Gastrocnemius medialis (tissue), 4 donors: ENCODE data around the gene PTPRN2.

ENCODE experiments used
- POLR2A ChIP-seq, 2 donors: fragments of 450-650 bp; IDR thresholded peaks; one replicate each; pipeline ENCODE4 v1.6.1; 2017; ENCODE audit warnings: antibody characterized with exemption in 2 of 2, mild to moderate bottlenecking in 2 of 2, moderate library complexity in 2 of 2
- TF ChIP-seq, protein P1 (sequence below), 5 experiments: fragments of 450-650 bp in 3 of 5; fragments of 200-600 bp in 2 of 5; sonication (generic) in 2 of 5; IDR thresholded peaks in 4 of 5; conservative IDR thresholded peaks in 1 of 5; 1 replicate in 4 of 5; 2 replicates in 1 of 5; pipeline ENCODE4 v1.5.1; 2016 to 2019; ENCODE audit warnings: antibody characterized with exemption in 5 of 5, mild to moderate bottlenecking in 3 of 5, moderate library complexity in 3 of 5

DNA sequence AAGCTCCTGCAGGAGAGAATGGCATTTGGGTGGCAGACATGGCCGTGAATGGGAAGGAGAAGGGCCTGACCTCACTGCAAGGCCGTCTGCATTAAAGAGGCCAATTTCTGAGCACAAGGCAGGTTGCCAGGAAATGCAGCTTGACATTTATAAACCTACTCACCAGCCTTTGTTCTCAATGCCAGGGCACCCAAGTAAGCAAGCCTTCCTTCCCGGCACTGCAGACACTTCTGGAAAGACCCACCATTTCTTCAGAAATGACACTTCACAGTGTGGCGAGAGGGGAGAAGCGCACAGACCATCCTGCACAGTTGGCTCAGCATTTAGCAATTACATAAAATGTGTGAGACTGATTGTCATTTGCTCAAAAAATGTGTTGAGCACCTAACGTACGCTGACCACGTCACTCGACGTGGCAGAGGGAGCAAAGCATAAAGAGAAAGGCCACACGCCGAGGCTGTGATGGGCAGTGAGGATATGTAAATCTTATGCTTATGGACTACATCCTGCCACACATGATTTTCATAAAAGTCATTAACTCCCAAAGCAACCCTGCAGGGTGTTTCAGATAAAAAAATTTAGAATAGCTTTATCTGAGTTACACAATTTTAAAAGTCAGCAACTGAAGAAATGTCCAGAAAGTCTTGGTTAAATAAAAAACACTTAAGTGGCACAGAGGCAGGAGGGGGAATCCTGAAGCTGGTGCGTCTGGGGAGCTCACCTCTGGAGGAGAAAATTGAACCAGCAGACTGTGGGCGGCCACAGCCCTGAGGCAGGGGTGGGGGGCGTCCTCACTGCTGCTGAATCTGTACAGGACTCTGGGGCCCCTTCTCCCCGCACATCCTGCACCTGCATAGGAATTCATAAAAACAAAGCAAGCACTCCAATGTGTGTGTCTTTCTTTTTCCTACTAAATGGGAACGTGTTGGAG, 543.8 kb downstream of the PTPRN2 start:
- TF ChIP-seq, protein P1, sequence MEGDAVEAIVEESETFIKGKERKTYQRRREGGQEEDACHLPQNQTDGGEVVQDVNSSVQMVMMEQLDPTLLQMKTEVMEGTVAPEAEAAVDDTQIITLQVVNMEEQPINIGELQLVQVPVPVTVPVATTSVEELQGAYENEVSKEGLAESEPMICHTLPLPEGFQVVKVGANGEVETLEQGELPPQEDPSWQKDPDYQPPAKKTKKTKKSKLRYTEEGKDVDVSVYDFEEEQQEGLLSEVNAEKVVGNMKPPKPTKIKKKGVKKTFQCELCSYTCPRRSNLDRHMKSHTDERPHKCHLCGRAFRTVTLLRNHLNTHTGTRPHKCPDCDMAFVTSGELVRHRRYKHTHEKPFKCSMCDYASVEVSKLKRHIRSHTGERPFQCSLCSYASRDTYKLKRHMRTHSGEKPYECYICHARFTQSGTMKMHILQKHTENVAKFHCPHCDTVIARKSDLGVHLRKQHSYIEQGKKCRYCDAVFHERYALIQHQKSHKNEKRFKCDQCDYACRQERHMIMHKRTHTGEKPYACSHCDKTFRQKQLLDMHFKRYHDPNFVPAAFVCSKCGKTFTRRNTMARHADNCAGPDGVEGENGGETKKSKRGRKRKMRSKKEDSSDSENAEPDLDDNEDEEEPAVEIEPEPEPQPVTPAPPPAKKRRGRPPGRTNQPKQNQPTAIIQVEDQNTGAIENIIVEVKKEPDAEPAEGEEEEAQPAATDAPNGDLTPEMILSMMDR (IDR thresholded peaks at IDR 0.05 in 4 of 5, conservative IDR thresholded peaks at IDR 0.05 in 1 of 5), result no peak
- no peak for TF ChIP-seq POLR2A (IDR thresholded peaks at IDR 0.05)
